Neural crest cell (in vitro differentiated cells): ENCODE results near the gene CKS1B. TPM values are rescaled to one million over a fixed set of nuclear protein-coding genes. Genes with fewer than 3 reads are reported as not detected.

ENCODE experiments used
- DNase-seq: peaks from one replicate; pipeline ENCODE4 v3.0.0; 2021; ENCODE audit warnings: low read depth, mixed read lengths, low spot score
- H3K27ac Mint-ChIP-seq: one replicate; pipeline ENCODE4 v1.8.0; 2021; ENCODE audit warnings: mild to moderate bottlenecking, mixed read lengths; ENCODE audit not compliant: unreplicated experiment
- H3K27me3 Mint-ChIP-seq: 2 replicates; pipeline ENCODE4 v1.8.0; 2021; ENCODE audit warnings: low read depth, mild to moderate bottlenecking, mixed read lengths
- H3K36me3 Mint-ChIP-seq: 2 replicates; pipeline ENCODE4 v1.8.0; 2021; ENCODE audit warnings: low read depth, mild to moderate bottlenecking, mixed read lengths
- H3K4me1 Mint-ChIP-seq: 2 replicates; pipeline ENCODE4 v1.8.0; 2021; ENCODE audit warnings: mixed read lengths
- H3K4me3 Mint-ChIP-seq: one replicate; pipeline ENCODE4 v1.8.0; 2021; ENCODE audit warnings: mild to moderate bottlenecking, mixed read lengths
- H3K9me3 Mint-ChIP-seq: 2 replicates; pipeline ENCODE4 v1.8.0; 2021; ENCODE audit warnings: mixed read lengths
- long read RNA-seq: library from polyadenylated mRNA; unstranded; transcript quantifications from one replicate; pipeline ENCODE4 v2.0.0, GENCODE V29; 2020
- total RNA-seq: library from RNA; stranded (reverse); gene quantifications from 2 replicates; pipeline ENCODE4 v1.2.1, GENCODE V29; 2021
- TF ChIP-seq, protein P1 (sequence below): fragments of 200-600 bp; sonication (generic); conservative IDR thresholded peaks from 2 replicates; pipeline ENCODE4 v1.5.0; 2021; ENCODE audit warnings: antibody characterized with exemption, mild to moderate bottlenecking

The CKS1B gene
- 211 and 217 TPM in 2 replicates for total RNA-seq
- long read RNA-seq, transcript CKS1B-201 (3 exons, 759 nt): major isoform, 106 of 115 reads
- long read RNA-seq, partial matches to known transcripts: 0 of 115 reads
- long read RNA-seq, other reads (novel, unspliced or antisense): 2 of 115 reads

DNA sequence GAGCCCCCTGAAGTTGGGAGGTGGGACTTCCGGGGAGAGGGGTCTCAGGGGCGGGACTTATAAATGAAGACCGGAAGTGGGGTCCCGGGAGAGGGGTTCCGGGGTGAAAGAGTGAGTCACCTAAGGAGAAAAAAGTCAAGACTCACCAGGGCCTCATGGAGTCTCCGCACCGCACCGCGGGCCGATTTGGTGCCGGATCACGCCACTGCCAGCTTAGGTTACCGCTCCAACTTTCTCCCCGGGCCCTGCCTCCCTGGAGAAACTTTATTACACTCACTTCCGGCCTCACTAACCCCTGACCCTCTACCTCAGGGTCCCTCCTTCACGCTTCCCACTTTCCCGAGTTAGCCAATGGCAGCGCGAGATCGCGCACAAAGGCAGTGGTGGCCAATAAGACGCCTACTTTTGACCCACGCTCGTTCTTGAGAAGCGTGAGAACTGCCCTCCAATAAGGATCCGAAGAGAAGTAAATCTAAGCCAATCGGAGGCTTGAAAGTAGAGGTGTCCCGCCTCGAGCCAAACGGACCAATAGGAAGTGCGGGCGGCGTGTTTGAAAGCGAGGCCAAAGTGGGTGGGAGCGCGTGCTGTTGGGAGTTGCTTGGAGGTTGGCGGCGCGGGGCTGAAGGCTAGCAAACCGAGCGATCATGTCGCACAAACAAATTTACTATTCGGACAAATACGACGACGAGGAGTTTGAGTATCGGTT, at the start of gene CKS1B:
CKS1B (plus strand) TSS at position 580 of the 706 bp plus-strand sequence; CDS start at position 645, 65 bp downstream.
- no peaks in the 10 kb centered on the region for H3K27me3 Mint-ChIP-seq
- H3K36me3 Mint-ChIP-seq: no peaks in the 10 kb centered on the region
- no peaks in the 10 kb centered on the region for H3K9me3 Mint-ChIP-seq
- no peak within 1 kb of the TSS for H3K27ac Mint-ChIP-seq
- TF ChIP-seq, protein P1, sequence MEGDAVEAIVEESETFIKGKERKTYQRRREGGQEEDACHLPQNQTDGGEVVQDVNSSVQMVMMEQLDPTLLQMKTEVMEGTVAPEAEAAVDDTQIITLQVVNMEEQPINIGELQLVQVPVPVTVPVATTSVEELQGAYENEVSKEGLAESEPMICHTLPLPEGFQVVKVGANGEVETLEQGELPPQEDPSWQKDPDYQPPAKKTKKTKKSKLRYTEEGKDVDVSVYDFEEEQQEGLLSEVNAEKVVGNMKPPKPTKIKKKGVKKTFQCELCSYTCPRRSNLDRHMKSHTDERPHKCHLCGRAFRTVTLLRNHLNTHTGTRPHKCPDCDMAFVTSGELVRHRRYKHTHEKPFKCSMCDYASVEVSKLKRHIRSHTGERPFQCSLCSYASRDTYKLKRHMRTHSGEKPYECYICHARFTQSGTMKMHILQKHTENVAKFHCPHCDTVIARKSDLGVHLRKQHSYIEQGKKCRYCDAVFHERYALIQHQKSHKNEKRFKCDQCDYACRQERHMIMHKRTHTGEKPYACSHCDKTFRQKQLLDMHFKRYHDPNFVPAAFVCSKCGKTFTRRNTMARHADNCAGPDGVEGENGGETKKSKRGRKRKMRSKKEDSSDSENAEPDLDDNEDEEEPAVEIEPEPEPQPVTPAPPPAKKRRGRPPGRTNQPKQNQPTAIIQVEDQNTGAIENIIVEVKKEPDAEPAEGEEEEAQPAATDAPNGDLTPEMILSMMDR: no peak
- peaks cover 31% of the 10 kb centered on the region for H3K4me1 Mint-ChIP-seq
- DNase-seq: peak; percentile 92
- no peak within 1 kb of the TSS for H3K4me3 Mint-ChIP-seq

DNA sequence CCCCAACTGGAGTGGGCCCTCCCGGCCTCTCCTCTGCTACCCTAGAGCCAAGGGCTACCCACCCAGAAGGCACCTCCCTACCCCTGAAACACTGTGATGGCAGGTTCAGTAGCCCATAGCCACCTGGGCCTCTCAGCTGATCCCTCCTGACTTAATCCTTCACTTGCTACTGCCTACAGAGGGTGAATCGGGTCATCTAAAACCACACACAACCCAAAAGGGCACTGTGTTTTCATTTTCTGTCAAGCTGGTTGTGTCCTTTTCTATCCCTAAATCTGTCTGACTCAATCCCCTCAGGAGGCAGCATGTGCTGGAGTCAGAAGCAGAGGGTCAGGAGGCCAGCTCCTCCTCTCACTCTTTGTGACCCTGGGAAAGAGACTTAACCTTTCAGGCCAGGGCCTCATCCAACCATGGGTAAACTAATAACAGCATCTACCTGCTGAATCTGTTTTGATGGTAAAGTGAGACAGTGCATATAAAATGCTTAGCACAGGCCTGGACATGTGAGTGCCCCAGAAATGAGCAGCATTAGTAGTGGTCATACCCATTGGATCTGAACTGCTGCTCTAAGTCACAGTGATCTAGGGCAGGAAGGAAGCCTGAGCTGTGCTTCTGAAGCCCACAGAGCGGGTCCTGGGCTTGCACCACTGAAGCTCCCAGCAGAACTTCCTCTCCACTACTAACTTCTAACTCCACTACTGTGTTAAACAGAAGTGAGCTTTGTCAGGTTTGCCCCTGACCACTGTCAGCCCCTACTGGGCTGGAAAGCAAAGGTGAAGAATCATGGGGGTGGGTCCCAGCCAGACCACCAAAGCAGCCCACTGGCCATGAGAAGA, 48.9 kb upstream of the CKS1B start:
- Mint-ChIP-seq H3K27ac (no peak overlapping the region), H3K9me3 (no peaks in the 10 kb centered on the region), H3K36me3 (peaks cover 18% of the 10 kb centered on the region), H3K27me3 (no peaks in the 10 kb centered on the region), H3K4me3 (no peak overlapping the region), H3K4me1 (no peaks in the 10 kb centered on the region)
- TF ChIP-seq, protein P1: no peak
- DNase-seq: no peak

GRCh38 chr1:154926201-154926600, 48.3 kb upstream of the CKS1B start:
- Mint-ChIP-seq H3K27ac (peak overlapping the region; percentile 19), H3K27me3 (no peaks in the 10 kb centered on the region), H3K36me3 (peaks cover 18% of the 10 kb centered on the region), H3K9me3 (no peaks in the 10 kb centered on the region), H3K4me1 (no peaks in the 10 kb centered on the region), H3K4me3 (no peak overlapping the region)
- TF ChIP-seq, protein P1: no peak
- DNase-seq: no peak

GRCh38 chr1:154931940-154932487, 42.5 kb upstream of the CKS1B start:
- H3K27ac Mint-ChIP-seq: no peak overlapping the region
- DNase-seq: no peak
- TF ChIP-seq, protein P1: no peak
- H3K27me3 Mint-ChIP-seq: no peaks in the 10 kb centered on the region
- no peak overlapping the region for H3K4me3 Mint-ChIP-seq
- H3K9me3 Mint-ChIP-seq: no peaks in the 10 kb centered on the region
- H3K4me1 Mint-ChIP-seq: peaks cover 13% of the 10 kb centered on the region
- peaks cover 8% of the 10 kb centered on the region for H3K36me3 Mint-ChIP-seq

DNA sequence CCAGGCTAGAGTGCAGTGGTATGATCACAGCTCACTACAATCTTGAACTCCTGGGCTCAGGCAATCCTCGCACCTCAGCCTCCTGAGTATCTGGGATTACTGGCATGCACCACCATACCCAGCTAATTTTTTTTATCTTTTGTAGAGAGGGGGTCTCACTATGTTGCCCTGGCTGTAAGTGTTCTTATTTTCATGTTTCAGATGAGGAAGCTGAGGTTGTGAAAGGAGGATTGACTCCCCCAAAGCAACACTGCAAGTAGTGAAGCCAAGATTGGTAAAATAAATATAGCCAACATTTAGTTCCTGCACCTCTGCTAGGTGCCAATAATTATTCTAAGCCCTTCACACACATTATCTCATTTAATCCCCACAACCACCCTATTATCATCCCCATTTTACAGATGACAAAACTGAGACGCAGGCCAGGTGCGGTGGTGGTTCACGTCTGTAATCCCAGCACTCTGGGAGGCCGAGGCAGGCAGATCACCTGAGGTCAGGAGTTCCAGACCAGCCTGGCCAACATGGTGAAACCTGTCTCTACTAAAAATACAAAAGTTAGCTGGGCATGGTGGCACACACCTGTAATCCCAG, 40.0 kb upstream of the CKS1B start:
- Mint-ChIP-seq H3K27me3 (no peaks in the 10 kb centered on the region), H3K27ac (no peak overlapping the region), H3K4me3 (peak overlapping the region; percentile 65), H3K36me3 (no peaks in the 10 kb centered on the region), H3K4me1 (peaks cover 34% of the 10 kb centered on the region), H3K9me3 (no peaks in the 10 kb centered on the region)
- DNase-seq: no peak
- TF ChIP-seq, protein P1: no peak
